Measurements from ENCODE around the gene MRPL17.

The MRPL17 gene

GRCh38 chr11:6655790-6656583 is 27.2 kb downstream of the MRPL17 start, which contains the start of gene DCHS1:
TSS of gene DCHS1 (minus strand) at chr11:6655809. CDS start at chr11:6641613, 14,196 bp downstream.
- no peak for TF ChIP-seq CTCF (conservative IDR thresholded peaks at IDR 0.05)
- no peak within 1 kb of the TSS for H3K27ac ChIP-seq

GRCh38 chr11:6655020-6655789 is 27.9 kb downstream of the MRPL17 start:
- no peak overlapping the region for H3K27ac ChIP-seq
- no peak for TF ChIP-seq CTCF (conservative IDR thresholded peaks at IDR 0.05)

- no peak overlapping the region for H3K27ac ChIP-seq
- no peak for TF ChIP-seq CTCF (conservative IDR thresholded peaks at IDR 0.05)
These were observed 28.7 kb downstream of the MRPL17 start for GRCh38 chr11:6654281-6655019.

- H3K27ac ChIP-seq = no peak overlapping the region
- no peak for TF ChIP-seq CTCF (conservative IDR thresholded peaks at IDR 0.05)
These were observed 29.5 kb downstream of the MRPL17 start for GRCh38 chr11:6653656-6654055.

- no peak for TF ChIP-seq CTCF (conservative IDR thresholded peaks at IDR 0.05)
These were observed 30.0 kb downstream of the MRPL17 start for GRCh38 chr11:6653097-6653496.

GRCh38 chr11:6652182-6652581 is 31.0 kb downstream of the MRPL17 start:
- no peak for TF ChIP-seq CTCF (conservative IDR thresholded peaks at IDR 0.05)
- H3K27ac ChIP-seq = no peak overlapping the region

More at GRCh38 chr11:6653097-6653496, 30.0 kb downstream of the MRPL17 start:
- H3K27ac ChIP-seq = no peak overlapping the region

- no peak overlapping the region for H3K27ac ChIP-seq
- no peak for TF ChIP-seq CTCF (conservative IDR thresholded peaks at IDR 0.05)
These were observed 32.2 kb downstream of the MRPL17 start for GRCh38 chr11:6650980-6651379.
